NB4 (cell line): ENCODE data around the gene CEP290.

Experiments used
- CTCF ChIP-seq: IDR thresholded peaks from one replicate; pipeline ENCODE4 v1.5.1; 2012; ENCODE audit warnings: low read depth, low read length
- MAX ChIP-seq: IDR thresholded peaks from 2 replicates; pipeline ENCODE4 v1.6.1; 2011; ENCODE audit warnings: low read depth, low read length

GRCh38 chr12:88141425-88141773 lies 489 bp downstream of the CEP290 start:
- TF ChIP-seq CTCF (no peak), MAX (no peak)
